NCI-H146 (cell line): ENCODE data around the gene STEAP3.

ENCODE experiments used
- DNase-seq: peaks from one replicate; lab custom pipeline; 2025; lab: John Stamatoyannopoulos, UW

The STEAP3 gene

DNA sequence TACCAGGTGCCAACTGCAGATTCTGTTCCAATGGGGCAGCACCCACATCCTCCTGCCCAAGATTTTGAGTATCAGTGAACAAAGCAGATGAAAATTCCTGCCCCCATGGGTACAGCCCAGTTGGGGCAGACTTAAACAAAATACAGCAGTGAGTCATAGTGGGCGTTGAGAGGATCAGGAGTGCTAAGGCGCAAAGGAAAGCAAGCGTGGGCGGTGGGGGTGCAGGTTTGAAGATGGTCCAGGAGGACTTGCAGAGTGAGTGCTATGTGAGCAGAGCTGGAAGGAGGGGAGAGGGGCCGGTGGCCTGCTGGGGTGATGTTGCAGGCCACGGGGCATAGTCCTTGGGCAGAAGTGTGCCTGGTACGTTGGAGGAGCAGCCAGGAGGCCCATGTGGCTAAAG is 24.7 kb downstream of the STEAP3 start:
- no peak for DNase-seq

DNA sequence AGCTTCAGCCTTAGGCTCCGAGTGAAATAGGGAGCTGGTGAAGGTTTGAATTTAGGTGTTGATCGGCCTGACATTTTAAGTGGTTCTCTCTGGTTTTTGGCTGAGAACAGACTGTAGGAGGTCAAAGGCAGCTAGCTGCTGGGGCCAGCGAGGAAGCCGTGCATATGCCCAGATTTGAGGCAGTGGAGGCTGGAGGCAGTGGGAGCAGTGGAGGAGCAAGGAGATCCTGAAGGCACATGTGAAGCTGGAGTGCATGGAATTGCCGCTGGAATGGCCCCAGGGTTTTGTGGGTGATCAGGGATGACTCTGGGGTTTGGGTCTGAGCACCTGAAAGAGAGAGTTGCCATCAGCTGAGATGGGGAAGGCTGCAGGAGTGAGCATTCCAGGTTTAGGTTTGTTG is 25.1 kb downstream of the STEAP3 start:
- DNase-seq: no peak

DNA sequence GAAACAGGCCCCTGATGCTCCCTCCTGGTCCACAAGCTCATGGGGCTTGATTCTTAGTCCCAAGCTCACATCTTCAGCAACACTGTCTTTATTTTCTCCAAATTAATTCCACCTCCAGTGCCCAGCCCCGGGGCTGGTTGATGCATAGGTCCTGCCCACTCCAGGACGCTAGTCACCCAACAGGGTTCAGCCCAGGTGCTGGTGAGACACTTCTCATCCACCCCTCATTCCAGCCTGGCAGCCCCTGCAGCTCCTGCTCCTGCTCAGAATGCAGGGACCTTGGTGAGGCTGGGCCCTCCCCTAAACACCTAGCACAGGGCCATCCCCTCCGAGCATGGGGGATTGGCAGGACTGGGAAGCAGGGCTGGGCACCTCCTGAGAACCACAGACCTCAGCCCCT is 25.7 kb downstream of the STEAP3 start:
- DNase-seq: no peak

DNA sequence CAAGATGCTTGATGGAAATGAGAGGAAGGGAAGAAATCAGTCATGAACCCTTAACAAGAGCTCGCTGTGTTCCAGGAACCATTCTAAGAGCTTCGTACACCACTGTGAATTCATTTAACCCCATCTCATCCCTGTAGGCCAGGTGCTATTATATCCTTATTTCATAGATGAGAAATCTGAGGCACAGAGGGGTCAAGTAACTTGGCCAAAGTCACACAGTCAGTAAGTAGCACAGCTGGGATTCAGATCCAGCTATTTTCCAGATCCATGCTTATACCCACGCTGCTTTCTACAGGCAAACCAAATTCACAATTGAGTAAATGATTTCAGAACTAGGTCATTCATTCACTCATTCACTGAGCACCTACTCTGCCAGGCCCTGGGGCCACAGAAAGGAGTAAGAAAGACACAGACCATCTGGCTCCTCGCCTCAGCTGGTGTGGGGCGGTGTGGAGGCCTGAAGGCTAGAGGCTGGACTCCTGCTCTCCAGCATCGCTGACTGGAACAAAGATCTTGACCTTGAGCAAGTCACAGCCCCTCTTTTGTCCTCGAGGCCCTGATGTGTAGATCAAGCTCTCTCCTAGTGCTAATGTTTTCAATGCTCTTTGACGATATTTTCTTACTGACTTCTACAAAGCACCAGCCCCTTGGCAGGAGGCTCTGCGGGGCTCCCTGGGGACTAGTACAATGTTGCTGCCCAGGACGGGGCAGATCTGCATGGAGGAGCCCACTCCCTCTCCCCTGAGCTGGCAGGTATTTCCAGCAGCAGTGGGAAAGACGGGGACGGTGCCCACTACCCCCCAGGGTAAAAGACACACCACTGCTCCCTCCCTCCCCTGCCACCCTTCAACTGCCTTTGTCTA is 26.5 kb downstream of the STEAP3 start:
- DNase-seq: no peak

DNA sequence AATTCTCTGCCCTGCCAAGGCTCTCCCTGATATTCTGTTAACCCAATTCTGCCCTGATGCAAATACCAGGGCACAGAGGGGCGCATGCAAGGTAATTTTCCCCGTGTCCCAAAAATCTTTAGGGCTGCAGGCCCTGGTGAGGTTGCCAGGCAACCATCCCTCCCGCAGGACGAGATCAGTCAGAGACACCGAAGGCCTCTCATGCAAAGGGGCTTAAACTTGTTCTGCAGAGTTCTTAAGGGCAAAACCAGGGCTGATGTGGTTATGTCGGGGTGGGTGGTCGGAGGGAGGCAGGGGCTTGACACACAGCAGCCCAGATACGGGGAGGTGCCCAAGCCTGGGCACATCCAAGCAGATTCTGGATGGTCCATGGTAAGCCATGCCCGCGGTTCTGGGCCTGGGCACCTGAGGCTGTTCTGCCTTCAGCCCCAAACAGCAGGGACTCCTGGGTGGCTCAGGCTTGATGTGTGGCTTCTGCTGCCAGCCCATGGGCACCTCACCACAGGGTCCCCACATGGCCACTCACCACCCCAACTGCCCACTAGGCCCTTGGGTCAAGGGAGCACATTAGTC is 27.2 kb downstream of the STEAP3 start:
- DNase-seq: no peak

DNA sequence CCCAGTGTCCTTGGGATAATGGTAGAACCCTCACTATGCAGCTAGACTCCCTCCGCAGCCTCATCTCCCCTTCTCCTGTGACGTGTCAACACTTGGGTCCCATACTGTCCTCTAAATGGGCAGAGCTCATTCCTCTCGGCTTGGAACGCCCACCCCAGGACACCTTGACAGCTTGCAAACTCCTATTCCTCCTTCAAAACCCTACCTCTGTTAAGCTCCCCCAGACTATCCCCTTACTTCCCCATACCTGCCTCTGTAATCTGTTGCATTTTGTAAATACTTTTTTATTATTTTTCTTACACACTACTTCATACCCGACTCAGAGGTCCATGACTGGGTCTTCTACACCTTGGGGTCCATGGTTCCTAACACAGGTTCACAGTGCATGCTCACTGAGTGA is 28.0 kb downstream of the STEAP3 start:
- no peak for DNase-seq

DNA sequence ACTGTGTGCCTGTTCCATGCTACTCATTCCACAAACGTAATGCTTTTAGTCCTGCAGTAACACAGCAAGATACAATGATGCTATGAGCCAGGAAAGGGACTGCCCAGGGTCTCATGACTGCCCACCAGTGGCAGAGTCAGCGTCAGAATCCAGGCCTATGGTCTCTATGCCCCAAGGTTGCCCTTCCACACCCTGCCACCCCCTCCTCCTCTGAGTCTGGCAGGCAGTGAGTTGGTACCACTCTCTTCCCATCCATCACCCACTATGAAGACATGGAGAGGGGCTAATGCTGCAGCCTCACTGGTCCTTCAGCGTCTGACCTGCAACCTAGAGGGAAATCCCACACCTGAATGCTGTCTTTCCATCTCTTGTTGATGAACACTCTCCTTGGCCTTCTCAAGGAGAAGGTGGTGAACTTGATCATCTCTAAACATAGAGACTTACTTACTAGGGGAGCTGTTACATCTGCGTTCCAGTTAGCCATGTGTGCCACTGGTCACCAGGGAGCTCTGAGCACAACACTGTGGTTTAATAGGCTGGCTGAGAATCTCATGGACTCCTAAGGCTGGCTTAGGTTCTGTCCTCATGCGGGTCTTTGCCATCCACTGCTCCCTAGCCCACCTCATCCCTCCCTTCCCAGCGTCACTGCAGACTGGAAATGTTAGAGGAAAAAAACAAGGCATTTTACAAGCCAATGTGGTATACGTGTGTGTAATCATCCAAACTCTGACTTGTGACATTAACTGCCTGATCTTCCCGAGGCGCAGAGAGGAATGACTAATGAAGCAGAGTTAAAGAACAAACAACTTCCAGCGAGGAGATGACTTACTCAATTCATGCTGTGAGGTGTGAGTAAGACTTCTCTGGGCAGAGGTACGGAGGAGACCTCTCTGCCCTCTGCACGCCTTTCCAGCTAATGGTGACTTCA is 28.8 kb downstream of the STEAP3 start:
- no peak for DNase-seq

DNA sequence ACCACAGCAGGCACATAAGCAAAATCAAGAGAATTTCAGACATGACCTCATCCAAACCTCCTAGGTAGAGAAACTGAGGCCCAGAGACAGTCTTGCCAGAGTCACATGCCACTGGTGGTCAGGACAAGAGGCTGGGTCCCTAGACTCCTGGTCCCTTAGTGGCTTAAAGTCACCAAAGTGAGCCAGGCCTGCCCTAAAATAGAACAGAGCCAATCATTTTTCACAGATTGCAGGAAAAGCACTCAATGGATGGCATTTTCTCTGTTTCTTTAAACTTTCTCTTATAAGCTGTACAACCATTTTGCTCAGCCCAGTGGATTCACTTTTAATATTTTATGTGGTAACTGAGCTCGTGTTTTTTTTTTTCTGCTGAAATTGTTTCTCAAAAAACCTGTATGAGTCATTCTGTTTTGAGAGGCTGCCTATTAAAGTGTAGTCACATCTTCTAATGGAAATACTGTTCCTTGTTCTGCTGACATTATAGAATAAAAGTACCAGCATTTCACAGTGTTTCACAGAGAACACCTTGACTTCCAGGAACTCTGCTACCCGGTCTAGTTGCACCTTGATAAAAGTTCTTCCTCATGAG is 29.6 kb downstream of the STEAP3 start:
- no peak for DNase-seq

- no peak for DNase-seq
Observed at GRCh38 chr2:119253760-119254600, 30.3 kb downstream of the STEAP3 start.

DNA sequence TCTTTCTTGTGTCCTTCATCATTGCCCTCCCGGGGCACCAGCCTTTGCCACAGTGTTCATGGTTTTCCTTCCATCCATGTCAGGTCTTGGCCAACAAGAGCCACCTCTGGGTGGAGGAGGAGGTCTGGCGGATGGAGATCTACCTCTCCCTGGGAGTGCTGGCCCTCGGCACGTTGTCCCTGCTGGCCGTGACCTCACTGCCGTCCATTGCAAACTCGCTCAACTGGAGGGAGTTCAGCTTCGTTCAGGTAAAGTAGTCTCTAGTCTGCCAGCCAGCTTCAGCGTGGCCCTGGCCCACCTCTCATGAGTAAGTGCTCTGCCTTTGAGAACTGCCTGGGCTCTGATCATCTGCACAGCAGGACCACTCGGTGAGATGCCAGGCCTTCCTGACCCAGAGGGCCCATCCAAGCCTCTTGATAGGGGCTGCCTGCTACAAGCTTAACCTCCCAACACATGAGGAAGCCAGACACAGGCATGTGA is 31.0 kb downstream of the STEAP3 start:
- DNase-seq: no peak

DNA sequence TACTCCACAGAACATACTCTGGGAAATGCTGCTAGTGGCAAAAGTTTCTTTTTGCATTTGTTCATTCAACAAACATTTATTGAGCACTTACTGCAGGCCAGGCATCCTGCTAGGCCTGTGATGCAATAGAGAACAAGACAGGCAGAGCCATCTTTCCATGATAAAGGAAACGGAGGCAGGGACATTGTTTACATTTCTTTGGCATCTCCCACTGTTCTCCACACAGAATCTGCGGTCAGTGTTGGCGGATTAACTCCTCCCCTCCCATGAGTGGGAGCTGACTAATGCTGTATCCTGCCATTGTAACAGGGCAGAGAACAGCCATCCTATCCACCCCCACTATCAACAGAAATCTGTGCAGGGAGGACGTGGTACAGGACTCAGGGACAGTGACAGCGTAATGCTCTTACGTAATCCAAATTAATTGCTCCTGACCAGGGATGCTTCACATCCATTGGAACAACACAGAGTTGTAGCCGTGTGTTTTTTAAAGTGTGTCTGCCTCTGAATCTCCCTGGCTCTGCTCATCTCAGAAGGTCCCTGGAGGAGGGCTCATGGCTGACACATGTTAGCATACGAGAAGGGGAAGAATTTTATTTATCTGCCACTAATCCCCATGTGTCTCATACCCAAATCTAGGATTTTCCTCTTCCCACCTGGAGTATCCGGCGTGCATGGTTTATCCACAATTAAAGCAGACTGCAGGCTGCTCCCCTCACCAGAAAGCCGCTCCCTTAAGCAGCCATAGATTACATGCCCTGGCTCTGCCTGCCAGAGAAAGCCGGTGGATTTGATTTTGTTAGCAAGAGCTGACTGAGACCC is 32.3 kb downstream of the STEAP3 start:
- no peak for DNase-seq

DNA sequence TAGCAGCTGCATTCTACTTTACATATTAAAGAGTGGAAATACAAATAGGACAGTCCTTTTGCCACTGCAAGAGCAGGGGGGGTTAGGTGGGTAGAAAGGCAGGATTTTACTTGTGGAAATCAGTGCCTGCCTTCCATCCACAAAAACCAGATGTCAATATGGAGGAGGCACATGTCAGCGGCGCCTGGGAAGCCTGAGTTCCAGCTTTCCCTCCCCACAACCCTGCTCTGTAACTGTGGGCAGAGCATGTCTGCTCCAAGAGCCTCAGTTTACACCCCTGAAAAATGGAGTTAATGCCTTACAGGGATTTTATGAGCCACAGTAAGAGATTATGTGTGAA is 32.9 kb downstream of the STEAP3 start:
- no peak for DNase-seq

- no peak for DNase-seq
Observed at GRCh38 chr2:119257198-119257597, 33.6 kb downstream of the STEAP3 start.

GRCh38 chr2:119259296-119259860 is 35.7 kb downstream of the STEAP3 start:
- DNase-seq: peak; percentile 62

- no peak for DNase-seq
Observed at GRCh38 chr2:119260646-119261492, 37.2 kb downstream of the STEAP3 start.

GRCh38 chr2:119261493-119262225 is 38.0 kb downstream of the STEAP3 start:
- no peak for DNase-seq

- no peak for DNase-seq
Observed at GRCh38 chr2:119263025-119263424, 39.4 kb downstream of the STEAP3 start.

GRCh38 chr2:119263656-119264055 is 40.0 kb downstream of the STEAP3 start:
- DNase-seq: no peak
